Measurements from ENCODE around the gene CASZ1. TPM values are rescaled to one million over a fixed set of nuclear protein-coding genes. Genes with fewer than 3 reads are reported as not detected.

Gene CASZ1
- total and polyA plus RNA-seq, 9 of the 15 experiments (the other 6 are each of a cell fraction or from before 2014, with no cell fraction given): 0.01 to 4.0 (median 0.76) TPM; not detected in 1

DNA sequence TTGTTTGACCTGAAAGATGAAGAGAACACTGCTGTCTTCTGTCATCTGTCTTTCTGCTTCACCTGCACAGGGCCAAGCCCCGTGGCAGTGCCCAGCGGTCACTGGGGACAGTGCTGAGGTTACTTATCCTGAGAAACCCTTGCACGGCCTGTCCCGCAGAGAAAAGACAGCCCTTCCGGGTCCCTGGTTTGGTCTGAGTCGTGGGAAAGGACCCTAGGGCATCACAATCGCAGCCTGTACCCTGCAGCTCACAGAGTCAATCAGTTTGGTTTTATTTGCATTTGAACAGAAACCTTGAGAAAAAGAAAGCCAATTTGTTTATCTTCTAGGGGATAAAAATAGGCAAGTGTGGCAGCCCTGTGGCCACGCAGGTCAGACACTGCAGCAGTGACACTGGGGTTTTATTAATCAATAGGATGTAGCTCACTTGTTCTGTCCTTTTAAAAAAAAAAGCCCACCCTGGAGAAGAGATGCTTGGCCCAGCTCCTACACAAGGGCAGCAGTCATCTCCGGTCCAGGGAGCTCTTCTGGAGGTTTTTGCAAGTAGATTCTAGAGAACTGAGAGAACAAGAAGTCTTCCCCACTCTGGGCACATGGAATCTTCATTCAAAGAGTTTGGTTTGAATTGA, 201.7 kb downstream of the CASZ1 start:
- DNase-seq (ENCODE audit: extremely low read depth in 1 of 4, low spot score in 3 of 4) (no peak), FAIRE-seq (no peak), ATAC-seq (no peak)
- H3K4me1 ChIP-seq (replicated peaks in 1 of 2; ENCODE audit: control insufficient read depth in 2 of 2, insufficient read depth in 2 of 2, low read length in 2 of 2): no peaks in the 10 kb centered on the region
- intact Hi-C loops (cut with micrococcal nuclease) (no loop called here), in situ Hi-C loops (cut with MboI) (loop anchor here (10.0 kb wide), 1 partner anchor 270 kb away; no protein-coding TSS in a partner anchor)
- ChIA-PET POLR2A (interaction anchor here (0.6 to 1.6 kb wide), 3 partner anchors 9 to 17 kb away, joined by 3 to 6 read pairs (median 5); no protein-coding TSS in a partner anchor), CTCF (ENCODE audit: low intra/inter-chr PET ratio) (no interaction called here)
- BruUV-seq (replicated peaks): no TSS peak
- H2AFZ ChIP-seq (ENCODE audit: low read depth, low read length): no peak overlapping the region
- no peak overlapping the region for H3K27ac ChIP-seq (ENCODE audit: extremely low read depth, low read depth, low read length)
- no peak overlapping the region for H3K4me3 ChIP-seq
- no peaks in the 10 kb centered on the region for H3K9me1 ChIP-seq (ENCODE audit: control insufficient read depth, insufficient read depth, low read length)
- TF ChIP-seq ZNF436 (CRISPR knock-in tag; IDR thresholded peaks at IDR 0.05): no peak
- no peak for TF ChIP-seq ZKSCAN1 (IDR thresholded peaks at IDR 0.05; ENCODE audit: low read depth, low read length)
- TF ChIP-seq TBP (optimal IDR thresholded peaks at IDR 0.05; ENCODE audit: low read depth, low read length): no peak
- TF ChIP-seq BRD4 (IDR thresholded peaks at IDR 0.05): no peak
- TF ChIP-seq ZNF253 (CRISPR knock-in tag; conservative IDR thresholded peaks at IDR 0.05): no peak
- no peak for TF ChIP-seq ETV5 (CRISPR knock-in tag; IDR thresholded peaks at IDR 0.05; ENCODE audit: low read depth)
- TF ChIP-seq PTTG1 (tag; IDR thresholded peaks at IDR 0.05; ENCODE audit: low read depth): no peak
- no peak for TF ChIP-seq RBM25 (IDR thresholded peaks at IDR 0.05; ENCODE audit: low read depth, low read length, severe bottlenecking)
- TF ChIP-seq CREM (IDR thresholded peaks at IDR 0.05; ENCODE audit: low read depth): no peak
- H3K79me2 ChIP-seq (ENCODE audit: control insufficient read depth, insufficient read depth, low read length): no peaks in the 10 kb centered on the region
- no peak overlapping the region for H3K9ac ChIP-seq (ENCODE audit: insufficient read depth in 1 of 2, low read depth in 2 of 2, low read length in 2 of 2)
- H3K27me3 ChIP-seq (ENCODE audit: control insufficient read depth in 2 of 2, insufficient read depth in 2 of 2, low read length in 2 of 2): no peaks in the 10 kb centered on the region
- H3K9me3 ChIP-seq (replicated peaks; ENCODE audit: control insufficient read depth, insufficient read depth, low read depth, low read length): no peaks in the 10 kb centered on the region
- no peaks in the 10 kb centered on the region for H4K20me1 ChIP-seq (replicated peaks; ENCODE audit: control insufficient read depth, insufficient read depth, low read length)
- WGBS (ENCODE audit: insufficient coverage, low coverage, missing lambda C conversion rate): 89% methylated on average over 9 of the region's 9 CpGs
- H3K36me3 ChIP-seq (ENCODE audit: control insufficient read depth, insufficient read depth, low read length): peaks cover 10% of the 10 kb centered on the region; the same call in 1 of the 3 replicates
- H3K4me2 ChIP-seq (ENCODE audit: insufficient read depth, low read length): no peak overlapping the region
